ENCODE results near the gene ZNF469.
"Not testable (repeated sequence)": the region's sequence is repeated elsewhere in the genome, so short reads cannot be mapped to it uniquely, and the experiment has no call there.

ZNF469 gene

DNA sequence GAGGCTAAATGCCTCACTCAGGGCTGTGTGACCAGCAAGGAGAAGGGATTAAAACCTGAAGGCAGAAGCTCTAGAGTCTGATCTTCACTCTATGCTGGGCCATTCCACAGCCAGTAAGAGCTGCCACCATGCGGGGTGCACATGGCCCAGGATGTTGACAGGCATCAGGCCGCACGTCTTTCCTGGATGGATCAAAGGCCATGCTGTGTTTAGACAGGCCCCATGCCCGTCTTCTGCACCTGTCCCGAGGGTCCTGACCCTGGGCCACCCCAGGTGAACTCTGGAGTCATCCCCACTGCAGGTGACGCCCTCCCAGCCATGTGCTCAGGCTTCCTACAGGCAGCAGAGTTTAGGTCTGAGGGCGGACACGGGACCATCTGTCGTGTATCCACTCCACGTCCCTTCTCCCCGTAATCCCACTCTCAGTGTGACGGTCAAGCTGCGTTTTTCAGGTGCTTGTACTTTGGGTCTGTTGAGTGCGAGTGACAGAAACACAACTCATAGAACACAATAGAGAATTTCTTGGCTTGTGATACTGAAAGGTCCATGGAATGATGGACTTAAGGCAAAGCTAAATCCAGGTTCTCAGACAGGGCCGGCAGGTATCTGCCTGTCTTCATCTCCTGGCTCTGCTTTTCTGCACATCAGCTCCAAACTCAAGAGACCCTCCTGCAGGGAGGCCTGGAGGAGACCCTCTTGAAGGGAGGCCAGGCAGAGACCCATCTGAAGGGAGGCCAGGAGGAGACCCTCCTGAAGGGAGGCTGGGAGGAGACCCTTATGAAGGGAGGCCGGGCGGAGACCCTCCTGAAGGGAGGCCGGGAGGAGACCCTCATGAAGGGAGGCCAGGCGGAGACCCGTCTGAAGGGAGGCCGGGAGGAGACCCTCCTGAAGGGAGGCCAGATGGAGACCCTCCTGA is 13.2 kb downstream of the ZNF469 start:
- DNase-seq: no peak

DNA sequence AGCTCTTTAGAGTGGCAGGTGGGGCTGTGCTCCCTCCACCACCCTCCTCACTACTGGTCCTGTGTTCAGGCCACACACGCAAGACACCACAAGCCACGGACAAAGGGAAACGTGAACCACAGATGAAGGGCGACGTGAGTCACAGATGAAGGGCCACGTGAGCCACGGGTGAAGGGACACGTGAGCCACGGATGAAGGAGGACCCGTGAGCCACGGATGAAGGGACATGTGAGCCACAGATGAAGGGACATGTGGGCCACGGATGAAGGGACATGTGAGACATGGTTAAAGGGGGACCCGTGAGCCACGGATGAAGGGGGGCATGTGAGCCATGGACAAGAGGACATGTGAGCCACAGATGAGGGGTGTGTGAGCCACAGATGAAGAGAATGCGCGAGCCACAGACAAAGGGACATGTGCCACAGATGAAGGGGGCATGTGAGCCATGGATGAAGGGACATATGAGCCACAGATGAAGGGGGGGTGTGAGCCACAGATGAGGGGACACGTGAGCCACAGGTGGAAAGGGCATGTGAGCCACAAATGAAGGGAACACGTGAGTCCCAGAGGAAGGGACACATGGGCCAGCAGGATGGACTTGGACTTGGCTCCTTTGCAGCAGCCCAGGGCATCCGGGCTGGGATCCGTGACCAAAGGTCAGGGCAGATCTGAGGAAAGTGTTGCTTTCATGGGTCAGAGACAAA is 15.6 kb downstream of the ZNF469 start:
- no peak for DNase-seq

DNA sequence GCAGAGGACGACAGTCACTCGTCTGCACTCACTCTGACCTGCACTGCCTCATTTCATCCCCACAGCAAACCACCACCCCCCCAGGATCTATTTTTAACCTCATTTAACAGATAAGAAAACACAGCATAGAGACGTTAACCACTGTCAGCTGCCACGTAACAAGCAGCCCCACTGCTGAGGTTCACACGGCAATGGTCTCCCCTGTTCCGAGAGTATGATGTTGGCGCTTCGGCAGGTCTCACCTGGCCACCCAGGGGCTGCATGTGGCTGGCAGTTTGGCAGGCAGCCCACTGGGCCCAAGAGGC is 16.1 kb downstream of the ZNF469 start:
- DNase-seq: no peak

DNA sequence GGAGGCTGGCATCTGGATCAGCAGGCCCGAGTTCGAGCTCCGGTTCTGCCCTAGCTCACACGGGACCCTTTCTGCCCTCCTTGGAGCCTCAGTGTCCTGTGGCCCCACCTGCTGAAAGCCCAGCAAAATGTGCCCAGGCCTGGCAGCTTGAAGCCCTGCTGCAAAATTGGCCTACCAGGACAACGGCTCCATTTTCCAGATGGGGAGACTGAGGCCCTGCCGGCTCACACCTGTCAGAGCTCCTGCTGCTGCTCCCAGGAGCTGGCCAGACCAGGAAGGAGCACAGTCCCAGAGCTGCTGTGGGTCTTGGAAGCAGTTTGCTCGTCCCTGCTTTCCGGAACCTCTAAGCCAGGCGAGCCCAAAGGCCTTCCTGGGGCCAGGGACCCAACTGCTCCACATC is 17.4 kb downstream of the ZNF469 start:
- DNase-seq: no peak

DNA sequence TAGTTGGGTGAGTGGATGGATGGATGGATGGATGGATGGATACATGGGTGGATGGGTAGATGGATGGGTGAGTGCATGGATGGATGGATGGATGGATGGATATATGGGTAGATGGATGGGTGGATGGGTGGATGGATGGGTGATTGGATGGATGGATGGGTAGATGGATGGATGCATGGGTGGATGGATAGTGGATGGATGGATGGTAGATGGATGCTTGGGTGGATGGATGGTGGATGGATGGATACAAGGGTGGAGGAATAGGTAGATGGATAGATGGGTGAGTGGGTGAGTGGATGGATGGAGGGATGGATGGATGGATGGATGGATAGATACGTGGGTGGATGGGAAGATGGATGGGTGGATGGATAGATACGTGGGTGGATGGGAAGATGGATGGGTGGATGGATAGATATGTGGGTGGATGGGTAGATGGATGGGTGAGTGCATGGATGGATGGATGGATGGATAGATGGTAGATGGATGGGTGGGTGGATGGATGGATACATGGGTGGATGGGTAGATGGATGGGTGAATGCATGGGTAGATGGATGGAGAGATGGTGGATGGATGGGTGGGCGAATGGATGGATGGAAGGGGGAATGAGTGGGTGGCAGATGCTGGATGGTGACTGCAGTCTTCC is 19.0 kb downstream of the ZNF469 start:
- no peak for DNase-seq

DNA sequence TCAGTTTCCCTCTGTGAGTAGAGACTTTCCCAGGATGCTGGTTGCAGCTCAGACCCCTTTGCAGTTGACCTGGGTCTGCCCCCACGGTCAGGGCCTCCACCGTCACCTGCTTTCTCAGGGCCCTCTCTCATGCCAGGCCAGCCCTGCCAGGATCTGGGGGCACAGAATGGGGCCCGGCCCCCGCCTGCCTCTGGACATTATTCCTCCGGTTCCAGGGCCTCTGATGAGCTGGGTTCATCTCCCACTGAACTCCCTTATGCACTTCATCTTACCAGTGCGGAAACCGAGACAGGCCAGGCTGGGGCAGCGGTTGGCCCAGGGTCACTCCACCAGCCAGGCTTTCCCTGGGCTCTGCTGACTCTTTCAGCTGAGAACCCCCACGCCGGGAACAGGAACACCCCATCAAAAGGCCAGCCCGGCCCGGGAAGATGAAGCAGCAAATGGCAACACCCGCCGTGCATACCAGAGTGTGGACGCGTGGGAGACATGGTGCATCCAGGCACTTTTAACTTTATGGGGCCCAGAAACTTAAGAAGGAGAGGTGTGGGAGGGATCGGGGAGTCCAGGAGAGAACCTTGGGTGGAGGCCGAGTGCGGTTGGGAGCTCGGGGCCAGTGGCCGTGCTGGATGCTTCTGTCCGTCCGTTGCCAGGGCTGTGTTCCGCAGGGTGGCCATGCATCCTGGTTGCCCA is 19.9 kb downstream of the ZNF469 start:
- no peak for DNase-seq

DNA sequence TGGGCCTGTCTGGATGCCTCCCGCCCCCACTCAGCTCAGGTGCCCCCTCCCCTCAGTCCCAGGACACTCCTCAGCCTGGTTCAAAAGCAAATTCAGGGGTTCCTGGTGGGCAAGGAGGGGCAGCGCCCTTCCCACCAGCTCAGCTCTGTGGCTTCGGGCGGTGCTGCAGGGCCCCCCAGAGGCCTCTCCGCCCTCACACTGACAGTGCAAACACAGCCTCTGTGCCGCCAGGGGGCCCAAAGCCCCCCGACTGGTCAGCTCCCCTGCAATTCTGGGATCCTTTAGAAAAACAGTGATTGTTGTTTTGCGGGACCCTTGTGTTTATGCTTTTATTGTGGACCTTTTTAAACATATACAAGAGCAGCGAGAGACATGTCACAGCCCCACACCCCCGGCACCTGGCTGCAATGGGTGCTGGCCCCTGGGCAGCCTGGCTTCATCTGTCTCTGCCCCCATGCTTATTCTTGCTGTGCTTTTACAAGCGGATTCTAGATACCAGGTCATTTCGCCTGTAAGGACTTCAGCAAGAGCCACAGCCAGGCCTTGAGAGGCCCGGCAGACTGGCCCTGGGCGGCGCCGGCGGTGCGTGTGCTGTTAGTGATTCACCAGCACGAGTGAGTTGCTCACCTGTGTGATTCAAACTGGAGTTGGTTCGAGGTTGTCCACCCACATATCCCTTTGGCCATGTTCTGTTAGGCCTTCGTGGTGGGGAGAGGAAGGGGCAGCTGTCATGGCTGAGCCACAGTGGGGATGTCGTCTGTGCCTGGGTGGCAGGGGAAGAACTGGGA is 21.2 kb downstream of the ZNF469 start:
- no peak for DNase-seq

DNA sequence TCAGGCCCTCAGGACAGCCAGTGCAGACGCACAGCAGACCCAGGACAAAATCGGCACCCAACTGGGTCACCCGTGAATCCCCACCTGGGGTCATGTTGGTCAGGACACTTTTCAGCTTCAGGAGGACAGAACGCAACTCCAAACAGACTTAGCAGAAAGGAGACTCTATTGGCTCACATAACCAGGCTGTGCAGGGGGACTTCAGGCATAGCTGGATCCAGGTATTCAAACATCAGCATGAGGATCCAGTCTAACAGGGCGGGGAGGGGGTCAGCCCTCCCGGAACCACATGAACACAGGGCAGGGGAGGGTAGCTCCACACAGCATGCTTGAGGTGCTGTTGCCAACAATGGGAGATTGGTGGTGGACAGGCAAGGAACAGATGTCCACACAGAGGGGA is 22.0 kb downstream of the ZNF469 start:
- no peak for DNase-seq

DNA sequence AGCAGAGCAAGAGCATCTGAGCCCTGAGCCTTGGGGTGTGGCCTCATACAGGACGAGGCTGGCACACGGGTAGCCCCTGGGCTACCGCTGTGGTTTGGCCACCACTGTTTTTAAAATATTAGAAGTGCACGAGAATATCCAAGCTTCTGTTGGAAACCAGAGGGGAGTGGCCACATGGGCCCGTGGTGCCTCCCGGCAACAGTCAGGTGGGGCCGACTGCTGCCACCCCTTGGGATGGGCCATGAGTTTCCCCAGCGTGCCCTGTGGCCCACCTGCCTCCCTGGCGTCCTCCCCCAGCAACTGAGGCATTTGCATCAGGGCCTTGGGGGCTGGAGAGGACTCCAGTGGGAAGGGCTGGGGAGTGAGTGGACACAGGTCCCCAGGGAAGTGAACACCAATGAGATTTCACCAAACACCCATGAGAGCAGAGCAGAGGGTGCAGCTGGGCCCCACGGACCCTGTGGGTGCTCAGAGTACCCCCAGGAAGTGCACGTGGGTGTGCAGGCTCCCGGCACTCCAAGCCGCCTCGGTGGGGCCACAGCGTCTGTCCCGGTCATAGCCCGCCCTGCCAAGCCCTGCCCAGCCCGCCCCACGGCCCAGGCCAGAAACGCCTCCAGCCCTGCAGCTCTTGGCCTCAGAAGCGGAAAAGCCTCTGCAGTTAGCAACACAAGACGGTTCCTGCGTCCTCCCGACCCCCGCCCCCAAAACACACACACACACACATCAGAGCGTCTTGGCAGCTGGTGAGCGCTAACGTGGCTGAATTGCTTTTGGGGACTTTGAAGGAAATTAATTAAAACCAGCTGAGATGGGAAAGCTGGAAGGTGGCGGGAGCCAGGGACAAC is 22.7 kb downstream of the ZNF469 start:
- DNase-seq: no peak

DNA sequence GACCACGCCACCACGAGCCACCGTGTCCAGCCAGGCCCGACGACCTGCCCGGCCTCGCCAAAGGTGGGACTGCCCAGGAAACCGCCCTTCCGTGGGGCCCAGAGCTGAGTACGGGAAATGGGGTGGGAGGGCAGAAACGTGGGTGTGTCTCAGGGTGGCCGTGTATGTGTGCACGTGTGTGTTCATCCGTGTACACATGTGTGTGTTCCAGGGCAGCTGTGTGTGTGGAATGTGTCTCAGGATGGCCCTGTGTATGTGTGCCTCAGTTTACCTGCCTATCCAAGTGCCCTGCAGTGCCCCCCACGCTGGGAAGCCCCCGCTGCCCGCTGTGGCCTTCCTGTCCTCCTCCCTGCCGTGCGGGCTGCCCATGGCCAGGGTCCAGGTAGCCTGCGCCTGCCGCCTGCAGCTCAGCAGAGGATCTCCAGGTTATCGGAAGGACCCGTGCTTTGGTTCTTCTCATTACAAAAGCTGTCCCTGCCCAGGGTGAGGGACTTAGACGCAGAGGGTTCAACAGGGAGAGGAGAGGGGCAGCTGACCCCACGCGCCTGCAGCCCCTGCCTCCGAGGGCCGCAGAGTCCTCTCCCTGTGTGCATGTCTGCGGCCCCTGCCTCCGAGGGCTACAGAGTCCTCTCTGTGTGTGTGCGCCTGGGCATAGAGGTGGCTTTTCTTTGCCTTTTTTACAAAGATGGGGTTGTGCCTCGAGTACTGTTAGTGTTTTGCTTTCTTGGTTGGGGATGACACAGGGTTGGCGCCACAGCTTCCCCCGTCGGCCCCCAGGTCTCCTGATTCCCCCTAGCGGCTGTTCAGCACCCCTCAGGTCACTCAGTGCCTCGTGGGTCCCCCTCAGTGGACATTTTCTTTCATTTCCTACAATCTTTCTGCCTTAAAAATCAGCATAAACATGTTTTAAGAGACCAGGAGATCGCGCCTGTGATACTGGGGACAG is 23.6 kb downstream of the ZNF469 start:
- DNase-seq: no peak

DNA sequence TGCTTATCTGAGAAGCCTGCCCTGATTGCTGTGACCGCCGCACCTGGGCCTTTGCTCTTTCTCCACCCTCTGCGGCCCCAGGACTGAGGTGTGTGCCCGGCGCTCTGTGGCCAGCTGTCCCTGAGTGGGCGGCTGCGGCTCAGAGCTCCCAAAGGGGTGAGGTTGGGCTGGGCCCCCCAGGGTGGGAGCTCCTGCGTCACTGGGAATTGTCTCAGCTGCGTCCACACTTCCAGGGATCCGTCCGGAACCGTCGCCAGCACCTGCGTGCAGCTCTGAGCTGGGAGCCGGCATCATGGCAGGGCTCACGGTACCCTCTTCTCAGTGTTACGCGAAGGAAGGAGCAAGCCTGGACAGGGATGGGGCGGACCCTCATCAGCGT is 24.3 kb downstream of the ZNF469 start:
- no peak for DNase-seq

DNA sequence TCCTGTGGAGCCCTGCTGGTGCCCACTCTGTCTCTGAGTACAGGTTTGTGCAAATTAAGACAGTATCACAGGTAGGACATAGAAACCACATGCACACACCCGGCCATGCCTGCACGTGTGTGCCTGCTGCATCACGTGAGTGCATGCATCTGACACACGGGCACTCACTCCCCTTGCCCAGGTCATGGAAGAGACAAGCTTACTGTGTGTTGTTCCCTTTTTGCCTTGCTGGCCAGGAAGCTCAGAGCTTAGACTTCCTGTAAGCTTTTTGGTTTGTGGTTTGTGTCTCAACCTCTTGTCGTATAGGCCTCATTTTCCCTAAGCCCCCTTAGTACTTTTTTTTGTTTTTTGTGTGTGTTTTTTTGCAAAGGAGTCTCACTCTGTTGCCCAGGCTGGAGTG is 25.0 kb downstream of the ZNF469 start:
- DNase-seq: no peak

DNA sequence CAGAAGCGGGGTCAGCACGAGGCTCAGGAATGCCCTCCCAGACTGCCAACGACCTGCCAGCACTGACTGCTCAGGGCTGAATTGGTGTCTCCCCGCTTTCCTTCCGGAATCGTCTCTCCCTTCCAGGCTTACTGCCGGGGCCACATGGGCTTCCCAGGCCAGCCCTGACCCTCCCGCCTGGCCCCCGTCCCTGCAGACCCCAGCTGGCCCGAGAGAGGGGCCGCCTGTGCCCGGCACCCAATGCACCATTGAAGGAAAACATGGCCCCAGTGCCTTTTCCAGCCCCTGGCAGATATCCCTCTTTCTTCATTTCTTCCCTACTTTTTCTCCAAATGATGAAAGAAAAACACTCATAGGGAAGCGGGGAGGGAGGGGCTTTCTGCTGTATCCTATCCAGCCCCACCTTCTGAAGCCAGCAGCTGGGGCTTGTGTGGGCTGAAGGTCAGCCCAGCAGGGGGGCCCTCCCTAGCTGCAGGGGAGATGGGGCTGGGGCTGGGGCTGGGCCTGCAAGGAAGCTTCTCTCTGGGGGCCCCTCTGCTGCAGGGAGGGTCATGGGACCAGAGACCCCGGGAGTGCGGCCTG is 25.9 kb downstream of the ZNF469 start:
- DNase-seq: no peak

DNA sequence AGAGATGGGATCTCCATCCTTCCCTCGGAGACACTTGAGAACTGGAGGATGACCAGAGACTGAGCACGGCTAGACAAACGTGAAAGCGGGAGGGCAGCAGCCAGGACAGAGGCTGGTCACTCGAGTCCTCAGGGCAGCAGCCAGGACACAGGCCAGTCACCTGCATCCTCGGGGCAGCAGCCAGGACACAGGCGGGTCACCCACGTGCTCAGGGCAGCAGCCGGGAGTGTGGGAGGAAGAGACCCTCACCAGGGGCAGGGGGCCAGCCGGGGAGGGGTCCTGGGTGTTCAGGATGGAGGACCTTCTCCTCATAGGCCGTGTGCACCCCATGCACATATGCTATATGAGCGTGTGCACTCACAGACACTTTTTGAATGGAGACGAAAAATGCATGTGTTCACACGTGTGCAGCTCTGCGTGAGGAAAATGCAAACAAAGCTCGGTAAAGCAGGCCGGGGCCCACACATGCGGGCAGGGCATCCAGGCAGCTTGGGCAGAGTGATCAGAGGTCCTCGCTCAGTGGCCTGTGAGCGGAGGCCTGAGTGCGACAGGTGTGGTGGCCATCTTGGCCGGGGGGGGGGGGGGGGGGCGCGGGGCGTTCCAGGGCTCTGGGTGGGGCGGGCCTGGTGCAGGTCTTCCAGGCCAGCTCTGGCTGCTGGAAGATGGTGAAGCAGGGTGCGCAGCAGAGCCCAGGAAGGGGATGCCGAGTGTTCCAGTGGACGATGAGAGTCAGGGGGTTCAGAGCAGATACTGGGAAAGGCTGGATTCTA is 26.7 kb downstream of the ZNF469 start:
- no peak for DNase-seq

DNA sequence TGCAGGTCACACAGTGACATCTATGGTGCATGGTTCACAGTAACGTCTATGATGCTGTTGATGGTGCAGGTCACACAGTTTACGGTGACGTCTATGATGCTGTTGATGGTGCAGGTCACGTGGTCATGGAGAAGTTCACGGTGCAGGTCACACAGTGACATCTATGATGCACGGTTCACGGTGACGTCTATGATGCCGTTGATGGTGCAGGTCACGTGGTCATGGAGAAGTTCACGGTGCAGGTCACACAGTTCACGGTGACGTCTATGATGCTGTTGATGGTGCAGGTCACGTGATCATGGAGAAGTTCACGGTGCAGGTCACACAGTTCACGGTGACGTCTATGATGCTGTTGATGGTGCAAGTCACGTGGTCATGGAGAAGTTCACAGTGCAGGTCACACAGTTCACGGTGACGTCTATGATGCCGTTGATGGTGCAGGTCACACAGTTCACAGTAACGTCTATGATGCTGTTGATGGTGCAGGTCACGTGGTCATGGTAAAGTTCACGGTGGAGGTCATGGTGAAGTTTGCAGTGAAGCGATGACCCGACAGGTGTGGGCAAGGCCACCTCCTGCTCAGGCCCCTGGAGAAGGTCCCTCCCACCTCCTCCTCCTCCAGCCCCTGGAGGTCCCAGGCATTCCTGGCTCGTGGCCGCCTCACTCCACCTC is 27.7 kb downstream of the ZNF469 start:
- DNase-seq: not testable (repeated sequence)

DNA sequence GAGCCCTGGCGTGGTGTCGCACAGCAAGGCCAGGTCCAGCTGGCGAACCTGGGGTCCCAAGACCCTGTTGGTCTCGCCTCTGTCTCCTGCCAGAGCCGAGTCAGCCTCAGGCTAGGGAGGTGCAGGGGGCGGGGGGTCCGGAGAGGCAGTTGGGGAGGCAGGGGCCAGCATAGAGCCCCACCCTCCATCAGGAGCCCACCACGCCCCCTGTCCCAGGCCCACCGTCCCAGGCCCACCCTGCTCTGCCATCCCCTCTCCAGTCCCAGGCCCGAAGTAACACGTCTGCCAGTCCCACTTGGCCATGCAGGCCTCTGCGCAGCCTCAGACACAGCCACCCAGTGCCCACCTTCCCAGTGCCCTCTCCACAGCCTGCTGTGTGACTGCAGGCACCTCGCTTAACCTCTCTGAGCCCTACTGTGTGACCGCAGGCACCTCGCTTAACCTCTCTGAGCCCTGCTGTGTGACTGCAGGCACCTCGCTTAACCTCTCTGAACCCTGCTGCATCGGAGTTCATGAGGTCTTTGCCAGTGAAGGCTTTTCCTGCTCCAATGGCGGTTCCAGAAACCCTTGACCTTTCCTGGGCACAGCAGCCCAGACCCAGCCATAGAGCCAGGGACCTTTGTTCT is 29.3 kb downstream of the ZNF469 start:
- DNase-seq: no peak

DNA sequence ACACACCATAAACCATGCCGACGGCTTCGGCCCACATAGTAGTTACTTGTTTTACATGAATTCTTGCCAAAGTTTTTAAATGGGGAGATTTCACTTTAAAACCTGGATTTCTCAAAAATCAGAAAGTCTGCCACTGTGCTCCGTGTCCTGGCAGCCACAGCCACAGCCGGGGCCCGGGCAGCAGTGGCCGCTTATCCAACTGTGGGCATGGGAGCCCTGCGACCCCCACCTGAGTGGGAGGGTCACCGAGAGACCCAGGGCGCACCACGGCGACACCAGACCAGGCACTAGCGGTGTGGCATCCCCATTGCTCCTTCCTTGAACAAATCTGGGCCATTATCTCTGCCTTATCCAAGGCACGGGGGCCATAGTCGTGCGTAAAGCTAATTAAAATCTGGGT is 30.0 kb downstream of the ZNF469 start:
- no peak for DNase-seq

DNA sequence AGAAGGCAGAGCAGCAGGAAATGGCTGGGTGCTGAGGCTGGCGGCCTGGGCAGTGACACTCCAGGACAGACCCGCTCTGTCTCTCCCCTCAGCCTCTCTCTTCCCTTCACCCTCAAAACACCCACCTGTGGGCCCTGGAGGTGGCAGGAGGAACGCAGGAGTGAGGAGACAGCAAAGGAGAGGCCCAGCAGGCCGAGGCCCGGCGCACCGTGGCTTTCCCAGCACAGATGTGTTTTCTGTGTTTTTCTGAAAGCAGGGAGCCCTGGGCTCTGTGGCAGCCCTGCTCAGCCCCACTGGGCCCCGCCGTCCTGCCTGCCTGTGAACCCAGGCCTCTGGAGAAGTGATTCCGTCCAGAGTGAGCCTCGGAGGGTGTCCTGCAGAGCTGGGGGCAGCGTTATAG is 30.5 kb downstream of the ZNF469 start:
- no peak for DNase-seq

Measured in amniotic stem cell (primary cell).